ENCODE results near the gene ZAR1.

The ZAR1 gene

GRCh38 chr4:48475770-48476169 is 14.3 kb upstream of the ZAR1 start:
- in situ Hi-C loops (cut with HindIII; ENCODE audit: low sequenced_read_pairs): no loop called here
- H3K4me3 ChIP-seq (ENCODE audit: low read depth, low read length): no peak overlapping the region
- TF ChIP-seq, protein P1, sequence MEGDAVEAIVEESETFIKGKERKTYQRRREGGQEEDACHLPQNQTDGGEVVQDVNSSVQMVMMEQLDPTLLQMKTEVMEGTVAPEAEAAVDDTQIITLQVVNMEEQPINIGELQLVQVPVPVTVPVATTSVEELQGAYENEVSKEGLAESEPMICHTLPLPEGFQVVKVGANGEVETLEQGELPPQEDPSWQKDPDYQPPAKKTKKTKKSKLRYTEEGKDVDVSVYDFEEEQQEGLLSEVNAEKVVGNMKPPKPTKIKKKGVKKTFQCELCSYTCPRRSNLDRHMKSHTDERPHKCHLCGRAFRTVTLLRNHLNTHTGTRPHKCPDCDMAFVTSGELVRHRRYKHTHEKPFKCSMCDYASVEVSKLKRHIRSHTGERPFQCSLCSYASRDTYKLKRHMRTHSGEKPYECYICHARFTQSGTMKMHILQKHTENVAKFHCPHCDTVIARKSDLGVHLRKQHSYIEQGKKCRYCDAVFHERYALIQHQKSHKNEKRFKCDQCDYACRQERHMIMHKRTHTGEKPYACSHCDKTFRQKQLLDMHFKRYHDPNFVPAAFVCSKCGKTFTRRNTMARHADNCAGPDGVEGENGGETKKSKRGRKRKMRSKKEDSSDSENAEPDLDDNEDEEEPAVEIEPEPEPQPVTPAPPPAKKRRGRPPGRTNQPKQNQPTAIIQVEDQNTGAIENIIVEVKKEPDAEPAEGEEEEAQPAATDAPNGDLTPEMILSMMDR (IDR thresholded peaks at IDR 0.05; ENCODE audit: low read depth, low read length): no peak
- no peak for DNase-seq (ENCODE audit: low read depth, low spot score)

GRCh38 chr4:48478273-48478672 is 11.8 kb upstream of the ZAR1 start:
- in situ Hi-C loops (cut with HindIII; ENCODE audit: low sequenced_read_pairs): no loop called here
- H3K4me3 ChIP-seq (ENCODE audit: low read depth, low read length): no peak overlapping the region
- DNase-seq (ENCODE audit: low read depth, low spot score): no peak
- TF ChIP-seq, protein P1 (IDR thresholded peaks at IDR 0.05; ENCODE audit: low read depth, low read length): no peak

GRCh38 chr4:48481581-48481980 is 8.5 kb upstream of the ZAR1 start:
- H3K4me3 ChIP-seq (ENCODE audit: low read depth, low read length): no peak overlapping the region
- in situ Hi-C loops (cut with HindIII; ENCODE audit: low sequenced_read_pairs): no loop called here
- TF ChIP-seq, protein P1 (IDR thresholded peaks at IDR 0.05; ENCODE audit: low read depth, low read length): no peak
- no peak for DNase-seq (ENCODE audit: low read depth, low spot score)

- no peak for DNase-seq (ENCODE audit: low read depth, low spot score)
- H3K4me3 ChIP-seq (ENCODE audit: low read depth, low read length): peak within 1 kb of the TSS; percentile 20
- TF ChIP-seq, protein P1 (IDR thresholded peaks at IDR 0.05; ENCODE audit: low read depth, low read length): no peak
- in situ Hi-C loops (cut with HindIII; ENCODE audit: low sequenced_read_pairs): no loop called here
Observed at GRCh38 chr4:48483006-48483776, 6.9 kb upstream of the ZAR1 start, which contains the start of gene SLC10A4. Gene SLC10A4 (plus strand): TSS chr4:48483343. CDS start chr4:48483562, 219 bp downstream.

GRCh38 chr4:48483777-48484493 is 6.1 kb upstream of the ZAR1 start:
- H3K4me3 ChIP-seq (ENCODE audit: low read depth, low read length): no peak overlapping the region
- TF ChIP-seq, protein P1 (IDR thresholded peaks at IDR 0.05; ENCODE audit: low read depth, low read length): no peak
- DNase-seq (ENCODE audit: low read depth, low spot score): no peak
- in situ Hi-C loops (cut with HindIII; ENCODE audit: low sequenced_read_pairs): no loop called here

- no peak overlapping the region for H3K4me3 ChIP-seq (ENCODE audit: low read depth, low read length)
- DNase-seq (ENCODE audit: low read depth, low spot score): no peak
- in situ Hi-C loops (cut with HindIII; ENCODE audit: low sequenced_read_pairs): no loop called here
- TF ChIP-seq, protein P1 (IDR thresholded peaks at IDR 0.05; ENCODE audit: low read depth, low read length): no peak
Observed at GRCh38 chr4:48484494-48485168, 5.4 kb upstream of the ZAR1 start.

Measured in astrocyte of the spinal cord (primary cell).